AG04450 (cell line): Measurements from ENCODE around the gene TCOF1. TPM values are rescaled to one million over a fixed set of nuclear protein-coding genes. Genes with fewer than 3 reads are reported as not detected.
A peak's percentile ranks its signal among the peaks of the same experiment; 100 is the strongest.

Experiments
- CTCF ChIA-PET: fragments of 300-600, 350-600 bp; formaldehyde crosslinking; extraction: SDS; loops from one replicate; lab custom pipeline; 2022; ENCODE audit warnings: antibody characterized with exemption, inconsistent platforms; lab: Charles Lee
- POLR2A ChIA-PET: fragments of 350-600 bp; formaldehyde crosslinking; extraction: SDS; loops from one replicate; lab custom pipeline; 2021; ENCODE audit warnings: antibody characterized with exemption, inconsistent platforms; lab: Yijun Ruan, JAX
- DNase-seq: peaks from one replicate; pipeline ENCODE4 v3.0.0-alpha.2; 2011; ENCODE audit warnings: low read depth, low spot score
- H3K27ac ChIP-seq: one replicate; pipeline ENCODE4 v1.5.1; 2012; ENCODE audit warnings: low read depth, low read length, control low read depth
- H3K27me3 ChIP-seq: one replicate; pipeline ENCODE4 v1.6.0; 2012; ENCODE audit warnings: low read length; ENCODE audit not compliant: control insufficient read depth, insufficient read depth
- H3K4me3 ChIP-seq: 2 replicates; pipeline ENCODE4 v1.5.1; 2011; ENCODE audit warnings: mild to moderate bottlenecking, low read depth, low read length, control low read depth
- H3K9me3 ChIP-seq: 2 replicates; pipeline ENCODE4 v1.5.1; 2012; ENCODE audit warnings: low read length; ENCODE audit not compliant: control insufficient read depth, insufficient read depth
- polyA plus RNA-seq: library from polyadenylated mRNA; depleted of rRNA; stranded (reverse); fragments of >200 nt; gene quantifications from 2 replicates; pipeline ENCODE4 v1.2.3, GENCODE V29; 2011
- TF ChIP-seq, protein P1 (sequence below): IDR thresholded peaks from 2 replicates; pipeline ENCODE4 v1.5.1; 2011; ENCODE audit warnings: low read depth, low read length, control low read depth, inconsistent platforms

TCOF1 gene
- polyA plus RNA-seq, 1 experiment, result 6.5 TPM

DNA sequence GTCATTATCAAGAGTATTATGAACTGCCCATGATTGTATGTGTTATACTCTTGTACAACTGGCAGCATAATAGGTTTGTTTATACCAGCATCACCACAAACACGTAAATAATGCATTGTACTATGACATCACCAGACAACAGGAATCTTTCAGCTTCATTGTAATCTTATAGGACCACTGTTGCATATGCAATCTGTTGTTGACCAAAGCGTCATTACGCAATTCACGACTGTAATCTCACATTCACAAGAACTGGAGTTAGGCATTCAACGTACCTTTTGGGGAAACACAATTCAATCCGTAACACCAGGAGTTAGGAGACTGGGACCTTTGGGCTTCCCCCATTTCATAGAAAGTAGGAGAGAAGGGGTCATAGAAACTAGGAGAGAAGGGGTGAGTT, 34.4 kb upstream of the TCOF1 start:
- no peak overlapping the region for H3K4me3 ChIP-seq
- ChIA-PET CTCF (no interaction called here), POLR2A (interaction anchor here (0.6 to 1.3 kb wide), 4 partner anchors 18 to 168 kb away, joined by 3 to 4 read pairs (median 3); no protein-coding TSS in a partner anchor)
- TF ChIP-seq, protein P1, sequence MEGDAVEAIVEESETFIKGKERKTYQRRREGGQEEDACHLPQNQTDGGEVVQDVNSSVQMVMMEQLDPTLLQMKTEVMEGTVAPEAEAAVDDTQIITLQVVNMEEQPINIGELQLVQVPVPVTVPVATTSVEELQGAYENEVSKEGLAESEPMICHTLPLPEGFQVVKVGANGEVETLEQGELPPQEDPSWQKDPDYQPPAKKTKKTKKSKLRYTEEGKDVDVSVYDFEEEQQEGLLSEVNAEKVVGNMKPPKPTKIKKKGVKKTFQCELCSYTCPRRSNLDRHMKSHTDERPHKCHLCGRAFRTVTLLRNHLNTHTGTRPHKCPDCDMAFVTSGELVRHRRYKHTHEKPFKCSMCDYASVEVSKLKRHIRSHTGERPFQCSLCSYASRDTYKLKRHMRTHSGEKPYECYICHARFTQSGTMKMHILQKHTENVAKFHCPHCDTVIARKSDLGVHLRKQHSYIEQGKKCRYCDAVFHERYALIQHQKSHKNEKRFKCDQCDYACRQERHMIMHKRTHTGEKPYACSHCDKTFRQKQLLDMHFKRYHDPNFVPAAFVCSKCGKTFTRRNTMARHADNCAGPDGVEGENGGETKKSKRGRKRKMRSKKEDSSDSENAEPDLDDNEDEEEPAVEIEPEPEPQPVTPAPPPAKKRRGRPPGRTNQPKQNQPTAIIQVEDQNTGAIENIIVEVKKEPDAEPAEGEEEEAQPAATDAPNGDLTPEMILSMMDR, result no peak
- peak; percentile 64 for DNase-seq
- peak overlapping the region; percentile 21 for H3K27ac ChIP-seq
- H3K27me3 ChIP-seq, result no peaks in the 10 kb centered on the region
- peaks cover 2% of the 10 kb centered on the region; the same call in 1 of the 2 replicates for H3K9me3 ChIP-seq

DNA sequence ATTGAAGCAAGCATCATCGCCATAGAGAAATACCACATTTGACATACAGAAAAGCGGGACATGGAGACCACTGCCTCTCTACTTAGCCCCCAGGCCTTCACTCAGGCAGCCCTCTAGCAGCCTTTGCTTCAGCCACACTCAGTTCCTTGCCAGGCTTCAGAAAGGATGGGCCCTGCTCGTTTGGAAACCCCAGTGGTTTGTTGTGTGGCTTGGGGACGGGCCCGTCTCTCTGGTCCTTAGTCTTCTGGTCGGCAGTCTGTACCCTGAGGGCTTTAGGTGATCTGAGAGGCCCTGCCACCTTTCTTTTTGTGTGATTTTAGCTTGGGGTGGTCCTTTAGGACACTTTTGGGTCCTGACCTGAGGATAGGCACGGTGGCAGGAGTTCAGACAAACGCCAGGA, 33.7 kb upstream of the TCOF1 start:
- Histone ChIP-seq H3K9me3 (peaks cover 2% of the 10 kb centered on the region; the same call in 1 of the 2 replicates), H3K4me3 (no peak overlapping the region), H3K27ac (peak overlapping the region; percentile 2), H3K27me3 (no peaks in the 10 kb centered on the region)
- ChIA-PET POLR2A (no interaction called here), CTCF (interaction anchor here (0.7 kb wide), 1 partner anchor 365 kb away, joined by 9 read pairs; no protein-coding TSS in a partner anchor)
- DNase-seq, result no peak
- TF ChIP-seq, protein P1, result no peak

DNA sequence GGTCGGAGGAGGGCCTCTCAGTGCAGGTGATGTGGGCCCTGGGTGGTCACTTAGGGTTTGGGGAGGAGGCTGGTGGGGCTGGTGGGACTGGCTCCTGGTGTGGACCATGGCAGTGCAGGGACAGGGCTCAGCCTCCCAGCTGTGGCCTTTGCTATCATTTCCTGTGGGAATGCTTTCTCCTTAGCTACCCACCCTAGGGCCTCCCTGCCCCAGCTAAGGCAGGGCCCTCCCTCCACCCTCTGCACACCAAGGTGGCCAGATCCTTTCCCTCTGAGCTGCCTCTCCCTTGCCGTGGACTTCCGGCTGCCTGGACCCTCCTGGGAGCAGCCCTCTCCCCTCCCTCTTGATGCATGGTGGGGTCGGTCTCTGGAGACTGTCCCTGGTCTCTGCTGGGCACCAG, 32.1 kb upstream of the TCOF1 start:
- H3K27me3 ChIP-seq, result no peaks in the 10 kb centered on the region
- no peak overlapping the region for H3K4me3 ChIP-seq
- ChIA-PET CTCF (no interaction called here), POLR2A (interaction anchor here (1.0 kb wide), 1 partner anchor 9 kb away, joined by 7 read pairs; no protein-coding TSS in a partner anchor)
- TF ChIP-seq, protein P1, result no peak
- H3K9me3 ChIP-seq, result peaks cover 2% of the 10 kb centered on the region; the same call in 1 of the 2 replicates
- no peak for DNase-seq
- H3K27ac ChIP-seq, result no peak overlapping the region

DNA sequence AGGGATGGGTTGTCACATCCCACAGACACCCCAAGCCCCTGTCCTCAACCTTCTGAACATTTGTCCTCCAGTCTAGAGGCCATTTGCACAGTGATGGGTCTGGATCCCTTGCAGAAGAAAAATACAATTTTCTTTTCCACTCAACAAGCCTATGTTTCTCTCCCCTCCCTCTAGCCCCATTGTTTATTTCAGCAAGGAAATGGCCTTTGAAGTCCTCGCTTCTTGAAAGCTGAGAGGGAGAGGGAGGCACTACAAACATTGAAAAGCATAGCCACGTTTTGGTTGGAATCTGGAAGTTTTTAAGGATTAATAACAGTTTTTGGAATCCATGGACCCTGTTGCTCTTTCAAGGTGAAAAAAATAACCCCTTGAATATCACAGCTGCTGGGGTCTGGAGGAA, 30.8 kb upstream of the TCOF1 start:
- Histone ChIP-seq H3K4me3 (no peak overlapping the region), H3K9me3 (no peaks in the 10 kb centered on the region), H3K27me3 (no peaks in the 10 kb centered on the region), H3K27ac (no peak overlapping the region)
- DNase-seq, result no peak
- CTCF ChIA-PET, result no interaction called here
- POLR2A ChIA-PET, result interaction anchor here (1.4 kb wide), 1 partner anchor 28 kb away, joined by 5 read pairs; no protein-coding TSS in a partner anchor
- TF ChIP-seq, protein P1, result no peak

DNA sequence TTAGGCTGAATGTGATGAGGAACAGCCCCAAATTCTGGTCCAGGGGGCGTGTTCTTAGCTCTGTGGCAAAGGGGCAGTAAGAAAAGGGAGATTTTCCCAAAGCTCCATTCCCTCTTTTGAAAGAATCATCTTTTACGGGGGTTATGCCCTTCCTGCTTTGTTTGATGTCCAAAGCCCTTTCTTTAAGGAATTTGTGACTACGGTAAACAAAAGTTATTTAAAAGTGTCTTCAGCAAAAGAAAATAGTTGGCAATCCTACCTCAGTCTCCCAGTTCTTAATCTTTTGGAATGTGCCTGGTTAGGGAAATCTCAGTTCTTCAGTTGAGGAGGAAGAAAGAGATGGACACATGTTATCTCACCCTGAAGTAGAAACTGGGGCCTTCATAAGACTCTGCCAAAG, 30.4 kb upstream of the TCOF1 start:
- Histone ChIP-seq H3K27me3 (no peaks in the 10 kb centered on the region), H3K27ac (no peak overlapping the region), H3K4me3 (no peak overlapping the region), H3K9me3 (no peaks in the 10 kb centered on the region)
- ChIA-PET POLR2A (interaction anchor here (1.4 kb wide), 1 partner anchor 28 kb away, joined by 5 read pairs; no protein-coding TSS in a partner anchor), CTCF (no interaction called here)
- DNase-seq, result no peak
- TF ChIP-seq, protein P1, result no peak
